H7 (cell line): ENCODE measurements around the gene SELENOP. TPM values are rescaled to one million over a fixed set of nuclear protein-coding genes. Genes with fewer than 3 reads are reported as not detected.

Experiments used
- DNase-seq: peaks from one replicate; pipeline ENCODE4 v3.0.0; 2012
- H3K27me3 ChIP-seq: 2 replicates; pipeline ENCODE4 v1.6.0; 2011; ENCODE audit warnings: mild to moderate bottlenecking, low read length; ENCODE audit not compliant: control insufficient read depth, insufficient read depth
- H3K36me3 ChIP-seq: replicated peaks from 2 replicates; pipeline ENCODE4 v1.5.1; 2011; ENCODE audit warnings: low read length; ENCODE audit not compliant: control insufficient read depth, insufficient read depth
- H3K4me3 ChIP-seq: 2 replicates; pipeline ENCODE4 v1.5.1; 2011; ENCODE audit warnings: low read depth, mild to moderate bottlenecking, control low read depth, low read length, moderate library complexity; ENCODE audit not compliant: insufficient read depth
- total RNA-seq: library from RNA; depleted of rRNA; stranded (reverse); fragments of >200 nt; shearing (Covaris generic); gene quantifications from 2 replicates; pipeline ENCODE4 v1.2.3, GENCODE V29; 2014; rRNA removed

The SELENOP gene
- total RNA-seq, 1 experiment from 2014 or later: 44.9 TPM

- Histone ChIP-seq H3K36me3 (no peaks in the 10 kb centered on the region), H3K4me3 (no peak overlapping the region), H3K27me3 (no peaks in the 10 kb centered on the region)
- no peak for DNase-seq
Measured at GRCh38 chr5:42753099-42753498, 58.6 kb downstream of the SELENOP start.

- no peaks in the 10 kb centered on the region for H3K27me3 ChIP-seq
- H3K36me3 ChIP-seq: no peaks in the 10 kb centered on the region
- H3K4me3 ChIP-seq: no peak overlapping the region
- no peak for DNase-seq
Measured at GRCh38 chr5:42751044-42751443, 60.6 kb downstream of the SELENOP start.

GRCh38 chr5:42750507-42750906 lies 61.2 kb downstream of the SELENOP start:
- Histone ChIP-seq H3K27me3 (no peaks in the 10 kb centered on the region), H3K4me3 (no peak overlapping the region), H3K36me3 (no peaks in the 10 kb centered on the region)
- no peak for DNase-seq

Other genes with a start within 250 kb of the SELENOP start
- gene CCDC152, start 55.1 kb downstream of the SELENOP start, total RNA-seq: 2.9 and 6.6 TPM in 2 replicates
- gene ANXA2R, start 228.4 kb upstream of the SELENOP start, total RNA-seq: 0.63 and 0.83 TPM in 2 replicates